GM15510 (cell line): Measurements from ENCODE around the gene RABEP2.

Source experiments
- POLR2A ChIP-seq: IDR thresholded peaks from 3 replicates; pipeline ENCODE4 v1.6.1; 2011; ENCODE audit warnings: borderline replicate concordance; ENCODE audit not compliant: insufficient read length; ENCODE audit errors: extremely low read depth

RABEP2 gene

GRCh38 chr16:28878083-28878926 lies 46.7 kb downstream of the RABEP2 start, which contains the start of gene ATP2A1:
ATP2A1 (plus strand) TSS chr16:28878488; CDS start chr16:28878672, 184 bp downstream.
- TF ChIP-seq POLR2A: no peak

DNA sequence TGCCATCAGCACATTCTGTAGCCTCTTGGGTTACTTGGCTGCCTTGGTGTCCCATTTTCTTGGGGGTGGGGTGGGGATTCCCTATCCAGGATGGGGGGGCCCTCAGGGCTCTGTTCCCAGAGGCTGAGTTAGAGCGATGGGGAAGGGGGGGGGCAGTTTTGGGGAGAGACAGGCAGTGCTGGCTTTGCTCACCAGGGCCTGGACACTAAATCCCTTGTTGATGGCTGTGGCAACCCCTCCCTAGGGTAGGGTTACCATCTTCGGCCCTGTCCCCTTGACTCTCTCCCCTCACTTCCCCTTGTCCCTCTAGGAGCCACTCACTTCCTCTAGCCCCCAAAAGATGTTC lies 47.4 kb downstream of the RABEP2 start:
- TF ChIP-seq POLR2A: no peak

DNA sequence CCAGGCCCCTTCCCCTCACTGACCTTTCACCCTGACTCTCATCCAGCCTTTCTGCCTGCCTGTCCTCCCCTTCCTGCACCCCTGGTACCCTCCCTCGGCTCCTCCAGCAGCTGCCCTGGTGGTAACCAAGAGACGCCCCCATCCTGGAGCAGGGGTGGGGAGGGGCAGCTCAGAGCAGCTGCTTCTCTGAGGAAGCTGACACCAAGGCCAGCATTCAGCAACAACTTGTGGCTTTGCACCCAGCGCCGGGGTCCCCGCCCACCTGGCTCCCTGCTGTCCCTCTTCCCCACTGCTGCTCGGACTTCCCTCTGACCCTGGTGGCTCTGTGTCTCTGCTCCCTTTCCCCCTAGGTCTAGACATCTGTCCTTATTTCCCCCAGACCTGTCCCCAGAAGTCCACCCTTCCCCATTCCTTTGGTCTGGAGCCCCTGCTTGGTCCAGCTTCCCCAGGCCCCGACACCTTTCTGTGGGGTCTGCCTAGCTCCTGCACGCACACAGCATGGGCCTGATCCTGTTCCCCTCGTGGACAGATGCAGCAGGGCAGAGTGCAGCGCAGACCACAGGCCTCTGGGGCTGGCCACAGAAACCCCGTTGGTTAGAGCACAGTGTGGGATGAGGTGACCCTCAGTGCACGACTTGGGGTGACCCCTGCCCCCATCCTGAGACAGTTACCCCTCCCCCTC lies 47.9 kb downstream of the RABEP2 start:
- no peak for TF ChIP-seq POLR2A

GRCh38 chr16:28876019-28876659 lies 48.9 kb downstream of the RABEP2 start:
- TF ChIP-seq POLR2A: no peak

DNA sequence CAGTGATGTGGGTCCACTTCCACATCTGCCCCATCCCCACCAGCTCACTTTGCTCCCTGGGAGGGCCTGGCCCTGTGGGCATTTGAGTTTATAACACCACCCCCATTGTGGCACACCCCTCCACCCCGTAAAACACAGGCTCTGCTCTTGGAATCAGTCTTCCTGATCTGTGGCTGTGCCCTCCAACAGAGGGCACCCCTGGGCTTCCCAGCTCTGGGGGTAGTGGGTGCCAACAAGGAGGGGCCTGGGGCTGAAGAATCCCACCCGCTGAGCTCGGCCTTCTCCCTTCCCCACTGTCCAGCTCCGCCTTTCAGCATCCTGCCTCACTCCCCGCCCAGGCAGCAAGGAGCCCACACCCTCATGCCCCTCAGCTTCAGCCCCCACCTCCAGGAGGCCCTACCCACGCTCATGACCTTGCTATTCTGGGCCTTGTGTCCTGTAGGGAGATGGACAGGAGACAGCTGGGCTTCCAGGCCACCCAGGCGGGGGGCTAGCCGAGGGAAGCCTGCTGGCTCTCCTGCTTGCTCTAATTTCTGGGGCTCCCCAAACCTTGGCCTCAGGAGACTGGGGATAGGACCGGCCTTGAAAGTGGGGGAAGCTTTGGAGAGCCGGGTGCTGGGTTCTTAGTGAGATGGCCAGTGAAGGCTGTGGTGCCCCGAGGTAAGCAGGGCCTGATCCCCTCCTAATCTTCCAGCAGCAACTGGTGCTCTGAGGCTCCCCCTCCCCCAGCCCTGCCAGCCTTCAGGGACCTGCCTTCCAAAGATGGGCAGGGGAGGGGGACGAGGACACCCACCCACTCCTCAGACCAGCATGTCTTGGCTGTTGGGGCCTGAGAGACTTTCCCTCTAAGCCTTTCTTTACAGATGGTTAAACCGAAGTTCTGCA lies 49.7 kb downstream of the RABEP2 start:
- no peak for TF ChIP-seq POLR2A

DNA sequence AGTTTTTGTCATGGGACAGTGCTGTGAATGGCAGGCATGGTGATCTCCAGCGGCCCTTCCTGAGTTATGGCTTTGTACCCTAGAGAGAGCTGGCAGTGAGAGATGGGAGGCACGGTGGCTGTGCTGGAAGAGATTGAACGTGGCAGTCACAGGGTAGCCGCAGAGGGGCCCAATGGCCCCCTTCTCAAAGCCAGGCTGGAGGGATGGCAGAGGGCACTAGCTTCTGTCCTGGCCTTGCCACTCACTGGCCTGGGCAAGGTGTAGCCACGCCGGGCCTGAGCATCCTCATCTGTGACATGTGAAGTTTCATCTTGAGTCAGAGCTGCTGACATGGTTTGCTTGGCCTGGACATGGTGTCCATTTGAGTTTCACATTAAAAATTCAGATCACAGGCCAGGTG lies 50.6 kb downstream of the RABEP2 start:
- no peak for TF ChIP-seq POLR2A

- TF ChIP-seq POLR2A: no peak
Measured at GRCh38 chr16:28873543-28874201, 51.4 kb downstream of the RABEP2 start.

- no peak for TF ChIP-seq POLR2A
Measured at GRCh38 chr16:28872952-28873351, 52.1 kb downstream of the RABEP2 start.

DNA sequence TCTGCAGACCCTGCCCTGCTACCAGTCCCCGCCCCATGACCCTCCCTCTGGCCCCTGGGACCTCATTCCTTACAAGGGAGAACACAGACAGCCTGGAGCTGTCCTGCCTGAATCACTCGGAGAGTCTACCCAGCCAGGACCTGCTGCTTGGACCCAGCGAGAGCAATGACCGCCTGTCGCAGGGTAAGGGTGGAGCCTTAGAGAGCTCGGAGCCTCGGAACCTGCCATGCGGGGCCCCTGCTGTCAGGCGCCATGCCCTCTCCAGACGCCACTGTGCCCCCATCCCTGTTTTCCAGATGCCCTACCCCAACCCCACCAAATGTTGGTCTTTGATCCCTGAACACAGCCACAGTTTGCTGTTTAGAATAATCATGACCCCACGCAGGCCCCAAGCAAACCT lies 55.8 kb downstream of the RABEP2 start:
- TF ChIP-seq POLR2A: no peak

DNA sequence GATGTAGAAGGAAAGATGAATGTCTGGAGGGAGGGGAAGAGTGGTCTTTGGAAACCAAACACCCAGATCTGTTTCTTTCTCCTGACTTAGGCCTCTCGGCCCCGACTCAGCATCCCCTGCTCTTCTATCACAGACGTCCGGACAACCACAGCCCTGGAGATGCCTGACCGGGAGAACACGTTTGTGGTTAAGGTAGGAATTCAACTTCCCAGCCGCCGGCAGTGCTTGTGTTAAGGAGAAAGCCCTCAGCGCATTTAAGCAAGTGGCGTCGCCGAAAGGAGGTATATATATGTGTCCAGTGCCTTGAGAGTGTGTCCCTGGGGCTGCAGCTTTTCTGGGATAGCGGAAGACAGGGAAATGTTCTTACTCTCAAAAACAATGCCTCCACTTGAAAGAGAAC lies 57.8 kb downstream of the RABEP2 start:
- TF ChIP-seq POLR2A: no peak

DNA sequence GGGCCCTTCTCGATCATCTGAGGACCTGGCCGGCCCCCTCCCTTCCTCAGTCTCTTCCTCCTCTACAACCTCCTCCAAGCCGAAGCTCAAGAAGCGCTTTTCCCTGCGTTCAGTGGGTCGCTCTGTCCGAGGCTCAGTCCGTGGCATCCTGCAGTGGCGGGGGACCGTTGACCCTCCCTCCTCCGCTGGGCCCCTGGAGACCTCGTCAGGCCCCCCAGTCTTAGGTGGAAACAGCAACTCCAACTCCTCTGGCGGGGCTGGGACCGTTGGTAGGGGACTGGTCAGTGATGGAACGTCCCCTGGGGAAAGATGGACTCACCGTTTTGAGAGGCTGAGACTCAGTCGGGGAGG lies 58.6 kb downstream of the RABEP2 start:
- no peak for TF ChIP-seq POLR2A

GRCh38 chr16:28865722-28866453 lies 59.1 kb downstream of the RABEP2 start:
- no peak for TF ChIP-seq POLR2A

- no peak for TF ChIP-seq POLR2A
Measured at GRCh38 chr16:28865001-28865688, 59.9 kb downstream of the RABEP2 start.

- no peak for TF ChIP-seq POLR2A
Measured at GRCh38 chr16:28863929-28864793, 60.9 kb downstream of the RABEP2 start.
